Measurements from ENCODE around the gene GPR142.

GPR142 gene

GRCh38 chr17:74387365-74388218 is 20.3 kb downstream of the GPR142 start:
- no peak overlapping the region for H3K9ac ChIP-seq (ENCODE audit: low read depth, low read length)
- no peaks in the 10 kb centered on the region for H3K9me3 ChIP-seq (ENCODE audit: control insufficient read depth, insufficient read depth, low read length)
- H3K36me3 ChIP-seq (ENCODE audit: insufficient read depth, low read length), result no peaks in the 10 kb centered on the region
- H3K4me1 ChIP-seq (ENCODE audit: insufficient read depth, low read length), result peaks cover 24% of the 10 kb centered on the region

GRCh38 chr17:74389084-74389753 is 21.9 kb downstream of the GPR142 start:
- no peaks in the 10 kb centered on the region for H3K36me3 ChIP-seq (ENCODE audit: insufficient read depth, low read length)
- H3K4me1 ChIP-seq (ENCODE audit: insufficient read depth, low read length), result peaks cover 24% of the 10 kb centered on the region
- H3K9me3 ChIP-seq (ENCODE audit: control insufficient read depth, insufficient read depth, low read length), result no peaks in the 10 kb centered on the region
- no peak overlapping the region for H3K9ac ChIP-seq (ENCODE audit: low read depth, low read length)

GRCh38 chr17:74389937-74390679 is 22.8 kb downstream of the GPR142 start:
- no peaks in the 10 kb centered on the region for H3K36me3 ChIP-seq (ENCODE audit: insufficient read depth, low read length)
- no peaks in the 10 kb centered on the region for H3K9me3 ChIP-seq (ENCODE audit: control insufficient read depth, insufficient read depth, low read length)
- no peak overlapping the region for H3K9ac ChIP-seq (ENCODE audit: low read depth, low read length)
- peaks cover 32% of the 10 kb centered on the region for H3K4me1 ChIP-seq (ENCODE audit: insufficient read depth, low read length)

GRCh38 chr17:74390680-74391653 is 23.7 kb downstream of the GPR142 start:
- Histone ChIP-seq H3K9me3 (ENCODE audit: control insufficient read depth, insufficient read depth, low read length) (no peaks in the 10 kb centered on the region), H3K9ac (ENCODE audit: low read depth, low read length) (no peak overlapping the region), H3K4me1 (ENCODE audit: insufficient read depth, low read length) (peaks cover 34% of the 10 kb centered on the region), H3K36me3 (ENCODE audit: insufficient read depth, low read length) (no peaks in the 10 kb centered on the region)

GRCh38 chr17:74391771-74392170 is 24.5 kb downstream of the GPR142 start:
- Histone ChIP-seq H3K4me1 (ENCODE audit: insufficient read depth, low read length) (peaks cover 29% of the 10 kb centered on the region), H3K9ac (ENCODE audit: low read depth, low read length) (no peak overlapping the region), H3K36me3 (ENCODE audit: insufficient read depth, low read length) (no peaks in the 10 kb centered on the region), H3K9me3 (ENCODE audit: control insufficient read depth, insufficient read depth, low read length) (no peaks in the 10 kb centered on the region)

- Histone ChIP-seq H3K36me3 (ENCODE audit: insufficient read depth, low read length) (no peaks in the 10 kb centered on the region), H3K4me1 (ENCODE audit: insufficient read depth, low read length) (peaks cover 20% of the 10 kb centered on the region), H3K9ac (ENCODE audit: low read depth, low read length) (no peak overlapping the region), H3K9me3 (ENCODE audit: control insufficient read depth, insufficient read depth, low read length) (no peaks in the 10 kb centered on the region)
Observed at GRCh38 chr17:74392848-74393247, 25.5 kb downstream of the GPR142 start.

- no peaks in the 10 kb centered on the region for H3K9me3 ChIP-seq (ENCODE audit: control insufficient read depth, insufficient read depth, low read length)
- H3K4me1 ChIP-seq (ENCODE audit: insufficient read depth, low read length), result peaks cover 19% of the 10 kb centered on the region
- no peaks in the 10 kb centered on the region for H3K36me3 ChIP-seq (ENCODE audit: insufficient read depth, low read length)
- no peak overlapping the region for H3K9ac ChIP-seq (ENCODE audit: low read depth, low read length)
Observed at GRCh38 chr17:74393346-74393942, 26.1 kb downstream of the GPR142 start.

- Histone ChIP-seq H3K4me1 (ENCODE audit: insufficient read depth, low read length) (peaks cover 10% of the 10 kb centered on the region), H3K9me3 (ENCODE audit: control insufficient read depth, insufficient read depth, low read length) (no peaks in the 10 kb centered on the region), H3K36me3 (ENCODE audit: insufficient read depth, low read length) (no peaks in the 10 kb centered on the region), H3K9ac (ENCODE audit: low read depth, low read length) (no peak overlapping the region)
Observed at GRCh38 chr17:74394275-74394950, 27.1 kb downstream of the GPR142 start.

GRCh38 chr17:74394977-74395376 is 27.7 kb downstream of the GPR142 start:
- H3K4me1 ChIP-seq (ENCODE audit: insufficient read depth, low read length), result peaks cover 9% of the 10 kb centered on the region

GRCh38 chr17:74396567-74396966 is 29.3 kb downstream of the GPR142 start:
- H3K36me3 ChIP-seq (ENCODE audit: insufficient read depth, low read length), result no peaks in the 10 kb centered on the region
- H3K4me1 ChIP-seq (ENCODE audit: insufficient read depth, low read length), result peaks cover 9% of the 10 kb centered on the region
- H3K9me3 ChIP-seq (ENCODE audit: control insufficient read depth, insufficient read depth, low read length), result no peaks in the 10 kb centered on the region
- H3K9ac ChIP-seq (ENCODE audit: low read depth, low read length), result no peak overlapping the region

More at GRCh38 chr17:74394977-74395376, 27.7 kb downstream of the GPR142 start:
- Histone ChIP-seq H3K9me3 (ENCODE audit: control insufficient read depth, insufficient read depth, low read length) (no peaks in the 10 kb centered on the region), H3K9ac (ENCODE audit: low read depth, low read length) (no peak overlapping the region), H3K36me3 (ENCODE audit: insufficient read depth, low read length) (no peaks in the 10 kb centered on the region)

GRCh38 chr17:74402048-74402447 is 34.7 kb downstream of the GPR142 start:
- Histone ChIP-seq H3K36me3 (ENCODE audit: insufficient read depth, low read length) (no peaks in the 10 kb centered on the region), H3K4me1 (ENCODE audit: insufficient read depth, low read length) (peaks cover 14% of the 10 kb centered on the region), H3K9ac (ENCODE audit: low read depth, low read length) (no peak overlapping the region), H3K9me3 (ENCODE audit: control insufficient read depth, insufficient read depth, low read length) (no peaks in the 10 kb centered on the region)

GRCh38 chr17:74403512-74404137 is 36.3 kb downstream of the GPR142 start:
- H3K36me3 ChIP-seq (ENCODE audit: insufficient read depth, low read length), result no peaks in the 10 kb centered on the region
- peaks cover 14% of the 10 kb centered on the region for H3K4me1 ChIP-seq (ENCODE audit: insufficient read depth, low read length)
- H3K9me3 ChIP-seq (ENCODE audit: control insufficient read depth, insufficient read depth, low read length), result no peaks in the 10 kb centered on the region
- peak overlapping the region; percentile 25; the same call in 1 of the 2 replicates for H3K9ac ChIP-seq (ENCODE audit: low read depth, low read length)
